Large intestine (tissue), 3 donors: ENCODE data around the gene THSD4. TPM values are rescaled to one million over a fixed set of nuclear protein-coding genes. Genes with fewer than 3 reads are reported as not detected.
A peak's percentile ranks its signal among the peaks of the same experiment; 100 is the strongest.

Source experiments
- DNase-seq, 2 donors: peaks; one replicate each; pipeline versions ENCODE4 v3.0.0 to v3.0.0-alpha.2; 2013
- H3K27ac ChIP-seq: one replicate; pipeline ENCODE4 v1.5.1; 2013; ENCODE audit warnings: low read length
- H3K27me3 ChIP-seq: 2 replicates; pipeline ENCODE4 v1.6.1; 2013; ENCODE audit warnings: low read length; ENCODE audit not compliant: control insufficient read depth, insufficient read depth
- H3K36me3 ChIP-seq: 2 replicates; pipeline ENCODE4 v1.6.1; 2013; ENCODE audit warnings: low read length; ENCODE audit not compliant: control insufficient read depth, insufficient read depth
- H3K4me1 ChIP-seq: one replicate; pipeline ENCODE4 v1.6.1; 2013; ENCODE audit warnings: low read length; ENCODE audit not compliant: control insufficient read depth, insufficient read depth
- H3K4me3 ChIP-seq: one replicate; pipeline ENCODE4 v1.5.1; 2013; ENCODE audit warnings: low read length
- H3K9me3 ChIP-seq: one replicate; pipeline ENCODE4 v1.6.1; 2013; ENCODE audit warnings: mild to moderate bottlenecking, low read depth, low read length, moderate library complexity; ENCODE audit not compliant: control insufficient read depth
- WGBS: methylation state at CpG from one replicate; pipeline ENCODE4 v1.1.5; 2013; ENCODE audit warnings: low lambda C conversion rate; ENCODE audit not compliant: insufficient coverage; 5-methylcytosine and 5-hydroxymethylcytosine counted together
- polyA plus RNA-seq: library from polyadenylated mRNA; unstranded; fragments of 120-200 nt; gene quantifications from one replicate; pipeline ENCODE4 v1.2.1, GENCODE V29; 2013

THSD4 gene
- polyA plus RNA-seq, 1 donor = 17.5 TPM

DNA sequence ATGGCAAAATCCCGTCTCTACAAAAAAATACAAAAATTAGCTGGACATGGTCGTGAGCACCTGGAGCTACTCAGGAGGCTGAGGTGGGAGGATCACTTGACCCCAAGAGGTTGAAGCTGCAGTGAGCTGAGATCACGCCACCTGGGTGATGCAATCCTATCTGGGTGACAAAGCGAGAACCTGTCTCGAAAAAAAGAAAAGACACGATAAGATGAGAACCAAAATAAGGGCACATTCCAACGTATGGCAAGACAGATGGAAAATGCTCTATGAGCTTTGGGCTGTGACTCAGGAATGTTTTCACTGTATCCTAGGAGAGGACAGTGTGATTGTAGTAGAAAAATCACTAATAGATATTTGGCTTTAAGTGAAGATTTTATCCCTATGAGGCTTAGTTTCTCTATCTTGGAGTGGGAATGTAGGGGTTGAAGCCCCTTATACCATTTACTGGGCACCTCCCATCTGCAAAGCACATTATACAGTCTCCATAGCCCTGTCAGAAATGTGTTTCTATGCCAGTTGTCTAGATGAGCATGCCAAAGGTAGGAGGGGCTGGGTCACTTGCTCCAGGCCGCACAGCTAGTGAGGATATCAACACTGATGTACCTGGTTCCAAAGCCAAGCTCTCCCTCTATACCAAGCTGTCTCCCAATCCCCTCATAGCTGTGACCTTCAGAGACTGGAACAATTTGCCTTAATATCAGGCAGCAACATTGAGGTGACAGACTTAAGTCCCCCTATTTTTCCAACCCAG is 641.5 kb downstream of the THSD4 start:
- WGBS = 33% methylated on average over 2 of the region's 8 CpGs
- H3K27ac ChIP-seq = peak overlapping the region; percentile 64
- H3K27me3 ChIP-seq = no peaks in the 10 kb centered on the region
- DNase-seq = no peak
- H3K9me3 ChIP-seq = peaks cover 6% of the 10 kb centered on the region
- peaks cover 5% of the 10 kb centered on the region for H3K36me3 ChIP-seq
- H3K4me1 ChIP-seq = peaks cover 60% of the 10 kb centered on the region
- H3K4me3 ChIP-seq = no peak overlapping the region

DNA sequence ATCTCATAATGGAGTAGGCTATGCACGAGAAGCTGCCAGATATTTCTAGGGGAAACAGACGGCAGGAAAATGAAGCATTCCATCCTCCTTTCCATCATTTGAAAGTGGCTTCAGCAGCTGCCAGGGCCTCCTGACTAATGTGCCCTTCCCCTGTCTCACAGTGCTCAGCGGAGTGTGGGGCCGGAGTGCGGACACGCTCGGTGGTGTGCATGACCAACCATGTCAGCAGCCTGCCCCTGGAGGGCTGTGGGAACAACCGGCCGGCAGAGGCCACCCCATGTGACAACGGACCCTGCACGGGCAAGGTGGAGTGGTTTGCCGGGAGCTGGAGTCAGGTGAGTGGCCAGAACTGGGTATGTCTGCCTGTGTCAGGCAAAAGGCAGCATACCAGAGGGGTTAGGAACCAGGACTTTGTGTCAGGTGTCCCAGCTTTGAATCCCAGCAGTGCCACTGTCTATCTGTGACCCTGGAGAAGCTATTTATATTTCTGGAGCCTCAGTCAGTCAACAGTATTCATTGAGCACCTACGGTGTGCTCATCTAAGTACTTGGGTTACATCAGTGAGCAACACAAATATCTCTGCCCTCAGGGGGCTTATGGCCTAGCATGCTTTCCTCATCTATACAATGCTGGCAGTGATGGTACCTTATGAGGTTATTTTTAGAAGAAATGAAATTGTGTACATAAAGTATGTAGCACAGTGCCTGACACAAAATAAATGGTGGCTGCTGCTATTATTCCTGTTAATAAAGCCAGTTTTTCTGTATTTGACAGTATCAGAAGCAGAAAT is 642.7 kb downstream of the THSD4 start:
- no peak for DNase-seq
- no peak overlapping the region for H3K4me3 ChIP-seq
- H3K27me3 ChIP-seq = no peaks in the 10 kb centered on the region
- H3K9me3 ChIP-seq = peaks cover 6% of the 10 kb centered on the region
- H3K36me3 ChIP-seq = peaks cover 5% of the 10 kb centered on the region
- peaks cover 58% of the 10 kb centered on the region for H3K4me1 ChIP-seq
- WGBS = no CpG with 5 or more reads among the region's 13 CpGs
- H3K27ac ChIP-seq = peak overlapping the region; percentile 64

DNA sequence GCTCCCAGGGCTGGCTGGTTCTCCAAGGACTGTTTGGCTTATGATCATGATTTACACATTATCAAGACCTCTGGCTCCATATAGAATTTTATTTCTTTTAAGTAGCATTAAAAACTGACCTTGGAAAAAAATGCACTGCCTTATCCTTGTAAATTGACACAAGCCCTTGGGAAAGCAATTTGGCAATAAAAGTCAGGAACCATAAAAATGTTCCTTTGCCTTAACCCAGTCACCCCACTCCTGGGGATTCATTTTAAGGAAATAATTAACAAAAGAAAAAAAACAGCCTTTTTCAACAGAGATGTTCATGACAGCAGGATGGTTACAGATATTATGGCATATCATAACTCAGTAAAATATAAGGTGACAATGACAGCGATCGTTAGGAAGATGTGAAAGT is 643.4 kb downstream of the THSD4 start:
- H3K36me3 ChIP-seq = peaks cover 5% of the 10 kb centered on the region
- H3K9me3 ChIP-seq = peaks cover 6% of the 10 kb centered on the region
- H3K27me3 ChIP-seq = no peaks in the 10 kb centered on the region
- peak; percentile 62 to 82 for DNase-seq
- H3K27ac ChIP-seq = peak overlapping the region; percentile 64
- WGBS = 15% methylated on average over 2 of the region's 2 CpGs
- no peak overlapping the region for H3K4me3 ChIP-seq
- H3K4me1 ChIP-seq = peaks cover 53% of the 10 kb centered on the region

DNA sequence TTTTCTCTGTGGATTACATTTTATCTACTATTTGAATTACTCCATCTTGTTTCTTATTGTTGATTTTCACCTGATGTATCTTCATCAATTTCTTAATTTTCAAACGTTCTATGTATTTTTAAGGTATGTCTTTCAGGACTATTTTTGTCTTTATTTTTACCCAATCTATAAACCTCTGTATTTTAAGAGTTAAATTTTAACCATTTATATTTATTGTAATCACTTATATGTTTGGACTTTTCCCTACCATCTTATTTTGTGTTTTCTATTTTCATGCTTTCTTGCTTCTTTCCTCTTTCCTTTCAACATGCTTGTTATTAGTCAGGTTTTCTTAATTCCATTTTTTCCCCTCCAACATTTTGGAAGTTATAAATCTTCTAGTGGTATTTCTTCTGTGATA is 645.6 kb downstream of the THSD4 start:
- peak overlapping the region; percentile 84 for H3K27ac ChIP-seq
- peaks cover 6% of the 10 kb centered on the region for H3K9me3 ChIP-seq
- H3K4me3 ChIP-seq = no peak overlapping the region
- H3K4me1 ChIP-seq = peaks cover 48% of the 10 kb centered on the region
- 100% methylated on average over 1 of the region's 1 CpG for WGBS
- H3K36me3 ChIP-seq = peaks cover 14% of the 10 kb centered on the region
- no peaks in the 10 kb centered on the region for H3K27me3 ChIP-seq
- no peak for DNase-seq

DNA sequence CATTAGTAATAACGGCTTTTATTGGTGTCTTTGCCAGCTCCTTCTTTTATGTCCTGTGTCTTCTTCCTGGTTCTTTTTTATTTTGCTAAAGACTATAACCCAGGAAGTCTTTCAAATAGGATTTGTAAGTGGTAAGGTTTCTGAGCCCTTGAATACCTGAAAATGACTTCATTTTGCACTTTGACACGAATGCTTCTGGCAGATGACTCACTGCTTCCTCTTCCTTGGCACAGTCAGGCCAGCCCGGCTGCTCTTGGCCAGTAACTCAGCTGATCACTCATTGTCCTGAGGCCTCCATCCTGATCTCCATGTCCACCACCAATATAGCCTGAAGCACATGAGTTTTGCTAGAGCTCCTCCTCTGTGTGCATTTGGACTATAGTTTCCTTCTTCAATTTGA is 646.4 kb downstream of the THSD4 start:
- DNase-seq = peak; percentile 90 to 93
- no peaks in the 10 kb centered on the region for H3K27me3 ChIP-seq
- H3K27ac ChIP-seq = peak overlapping the region; percentile 84
- peaks cover 6% of the 10 kb centered on the region for H3K9me3 ChIP-seq
- H3K36me3 ChIP-seq = peaks cover 14% of the 10 kb centered on the region
- H3K4me1 ChIP-seq = peaks cover 48% of the 10 kb centered on the region
- H3K4me3 ChIP-seq = no peak overlapping the region
- WGBS = 40% methylated on average over 1 of the region's 3 CpGs

DNA sequence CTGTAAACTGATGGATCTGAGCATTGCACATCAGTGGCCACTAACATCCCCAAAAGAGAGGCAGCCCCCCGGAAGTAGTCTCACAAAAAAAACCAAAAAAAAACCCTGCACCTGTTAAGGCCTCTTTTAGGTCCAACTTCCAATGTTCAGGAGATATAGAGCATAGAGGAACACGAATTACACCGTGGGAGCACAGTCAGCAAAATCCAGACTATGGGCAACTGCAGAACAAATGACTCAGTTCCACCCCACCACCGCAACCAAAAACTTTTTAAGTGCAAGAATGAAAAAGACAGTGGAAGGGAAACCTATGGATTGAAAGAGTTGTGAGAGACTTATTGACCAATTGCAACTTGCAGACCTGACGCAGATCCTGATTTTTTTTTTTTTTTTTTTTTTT is 652.9 kb downstream of the THSD4 start:
- WGBS = no CpG with 5 or more reads among the region's 5 CpGs
- no peaks in the 10 kb centered on the region for H3K9me3 ChIP-seq

DNA sequence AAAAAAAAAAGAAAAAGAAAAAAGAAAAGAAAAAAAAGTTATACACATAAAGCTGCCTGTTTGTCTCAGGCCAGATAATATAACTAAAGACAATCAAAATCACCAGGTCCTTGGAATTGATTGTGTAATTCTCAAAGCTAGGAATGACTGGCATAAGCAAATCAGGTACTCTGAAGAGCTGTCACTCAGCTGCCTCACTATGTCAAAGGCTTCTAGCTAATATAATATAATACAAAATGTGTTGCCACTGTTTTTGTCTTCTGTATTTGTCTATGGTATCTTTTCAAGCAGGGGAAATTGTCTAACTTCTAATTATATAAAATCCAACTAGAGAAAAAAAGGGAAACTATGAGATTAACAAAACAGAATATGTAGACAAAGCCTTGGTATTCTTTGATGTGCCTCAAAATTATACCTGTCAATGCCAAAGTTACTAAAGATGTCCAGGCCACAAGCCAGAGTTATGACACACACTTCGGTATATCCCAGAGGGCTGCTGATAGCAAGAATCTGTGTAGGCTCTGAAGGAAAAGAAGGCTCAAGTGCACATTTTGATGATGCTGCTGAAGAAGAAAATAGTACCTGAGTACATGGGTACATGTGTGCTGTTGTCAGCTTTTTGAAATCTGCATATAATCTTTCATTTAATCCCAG is 658.1 kb downstream of the THSD4 start:
- WGBS = no CpG with 5 or more reads among the region's 1 CpG
- Histone ChIP-seq H3K9me3 (no peaks in the 10 kb centered on the region), H3K27ac (no peak overlapping the region), H3K4me3 (no peak overlapping the region), H3K4me1 (no peaks in the 10 kb centered on the region), H3K36me3 (peaks cover 8% of the 10 kb centered on the region), H3K27me3 (no peaks in the 10 kb centered on the region)
- DNase-seq = no peak

More for the DNA sequence above, 652.9 kb downstream of the THSD4 start:
- Histone ChIP-seq H3K4me3 (no peak overlapping the region), H3K27me3 (no peaks in the 10 kb centered on the region), H3K27ac (no peak overlapping the region), H3K36me3 (peaks cover 18% of the 10 kb centered on the region), H3K4me1 (no peaks in the 10 kb centered on the region)
- DNase-seq = no peak

DNA sequence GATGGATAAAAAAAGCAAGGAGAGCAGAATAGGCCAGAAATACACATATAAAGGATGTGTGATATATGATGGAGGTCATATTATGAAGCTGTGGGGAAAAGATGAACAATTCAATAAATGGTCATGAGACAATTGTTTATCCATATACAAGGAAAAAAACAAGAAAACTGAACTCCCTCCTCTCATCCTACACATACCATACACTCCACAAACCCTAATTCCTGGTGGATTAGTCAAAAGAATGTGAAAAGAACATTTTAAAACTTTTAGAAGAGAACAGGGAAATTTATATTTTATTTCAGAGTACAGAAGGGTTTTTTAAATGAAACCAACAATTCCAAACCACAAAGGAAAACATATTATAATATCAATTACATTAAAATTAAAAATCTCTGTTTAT is 660.6 kb downstream of the THSD4 start:
- no peak overlapping the region for H3K4me3 ChIP-seq
- no peak overlapping the region for H3K27ac ChIP-seq
- peaks cover 8% of the 10 kb centered on the region for H3K36me3 ChIP-seq
- no peaks in the 10 kb centered on the region for H3K9me3 ChIP-seq
- no peaks in the 10 kb centered on the region for H3K27me3 ChIP-seq
- DNase-seq = no peak
- H3K4me1 ChIP-seq = no peaks in the 10 kb centered on the region

DNA sequence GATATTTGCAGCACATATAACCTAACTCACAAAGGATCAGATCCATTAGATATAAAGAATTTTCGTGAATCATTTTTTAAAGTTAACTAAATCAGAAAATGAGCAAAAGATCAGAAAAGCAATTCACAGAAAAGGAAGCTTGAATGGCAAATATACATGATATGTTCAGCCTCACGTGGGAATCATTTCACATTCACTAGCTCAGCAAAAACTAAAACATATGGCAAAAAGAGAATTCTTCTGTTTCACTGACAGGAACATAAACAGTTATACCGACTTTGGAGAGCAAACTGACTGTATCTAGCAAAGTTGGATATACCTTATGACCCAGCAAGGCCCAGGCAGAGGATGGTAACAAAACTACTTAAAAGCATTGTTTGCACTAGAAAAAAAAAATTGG is 661.0 kb downstream of the THSD4 start:
- peaks cover 7% of the 10 kb centered on the region for H3K36me3 ChIP-seq
- H3K4me1 ChIP-seq = no peaks in the 10 kb centered on the region
- no peak overlapping the region for H3K27ac ChIP-seq
- 100% methylated on average over 1 of the region's 3 CpGs for WGBS
- DNase-seq = no peak
- no peaks in the 10 kb centered on the region for H3K27me3 ChIP-seq
- H3K9me3 ChIP-seq = no peaks in the 10 kb centered on the region
- no peak overlapping the region for H3K4me3 ChIP-seq

DNA sequence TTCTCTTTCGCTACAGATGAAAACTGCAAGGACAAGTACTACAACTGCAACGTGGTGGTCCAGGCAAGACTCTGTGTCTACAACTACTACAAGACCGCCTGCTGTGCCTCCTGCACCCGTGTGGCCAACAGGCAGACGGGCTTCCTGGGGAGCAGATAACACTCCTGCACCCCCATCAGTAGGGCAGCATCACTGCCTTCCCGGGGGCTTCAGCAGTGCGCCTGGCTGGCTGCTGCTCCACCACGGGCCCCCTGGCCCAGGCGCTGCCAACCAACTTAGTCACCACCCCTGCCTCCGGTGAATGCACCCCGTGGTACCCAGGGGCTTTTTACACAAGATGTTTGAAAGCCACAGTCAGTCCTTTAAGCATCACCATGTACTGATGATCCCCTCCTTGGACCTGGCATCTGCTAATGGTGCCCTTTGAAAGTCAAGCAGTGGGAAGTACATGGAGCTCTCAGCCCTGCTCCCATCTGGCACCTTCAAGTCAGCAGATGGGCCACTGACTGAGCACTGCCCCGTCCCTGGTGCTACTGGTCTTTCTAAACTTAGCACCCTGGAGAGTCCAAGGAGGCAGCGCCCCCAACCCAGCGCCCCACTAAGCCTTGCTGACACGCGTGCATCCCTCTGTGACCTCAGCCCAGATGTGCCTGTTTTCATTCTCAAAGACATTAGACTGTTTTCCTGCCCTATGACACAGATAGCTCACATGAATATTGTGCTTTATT is 662.1 kb downstream of the THSD4 start:
- Histone ChIP-seq H3K27ac (no peak overlapping the region), H3K36me3 (no peaks in the 10 kb centered on the region), H3K4me3 (no peak overlapping the region), H3K27me3 (no peaks in the 10 kb centered on the region), H3K9me3 (no peaks in the 10 kb centered on the region), H3K4me1 (no peaks in the 10 kb centered on the region)
- WGBS = no CpG with 5 or more reads among the region's 16 CpGs
- DNase-seq = no peak
